T-helper 2 cell (primary cell): Measurements from ENCODE around the gene GLI1.

Source experiments
- DNase-seq, 5 experiments: peaks; one replicate each; pipeline versions ENCODE4 v3.0.0 to v3.0.0-alpha.2; 2012 to 2022

The GLI1 gene

DNA sequence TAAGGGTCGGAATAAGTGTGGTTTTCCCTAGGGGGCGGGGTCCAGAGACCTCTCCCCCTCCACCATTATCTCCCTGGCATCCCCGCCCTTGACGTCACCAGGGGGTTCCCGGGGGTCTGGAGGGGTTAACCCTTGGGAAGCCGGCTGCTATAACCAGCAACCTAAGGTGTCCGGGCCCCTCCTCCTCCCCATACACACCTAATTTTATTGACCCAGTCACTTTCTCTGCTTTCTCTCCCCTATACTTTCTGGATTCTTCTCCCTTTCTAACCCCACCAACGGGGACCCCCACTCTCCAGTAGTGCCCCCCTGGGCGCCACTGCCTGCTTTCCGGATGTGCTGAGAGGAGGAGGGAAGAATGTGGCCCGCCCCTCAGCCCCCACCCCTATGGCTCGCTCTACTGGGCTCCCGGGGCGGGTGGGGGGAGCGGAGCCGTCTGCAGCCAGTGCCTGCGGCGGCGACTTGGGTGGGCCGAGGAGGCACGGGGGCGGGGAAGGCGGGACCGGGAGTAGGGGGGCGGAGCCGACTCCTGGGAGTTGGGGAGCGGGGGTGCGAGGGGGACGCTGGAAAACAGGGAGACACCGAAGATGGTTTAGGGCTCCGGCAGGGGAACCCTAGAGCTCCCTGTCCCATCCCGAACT lies 1.8 kb downstream of the GLI1 start:
- DNase-seq: peak in 1 of 5 experiments; percentile 33

DNA sequence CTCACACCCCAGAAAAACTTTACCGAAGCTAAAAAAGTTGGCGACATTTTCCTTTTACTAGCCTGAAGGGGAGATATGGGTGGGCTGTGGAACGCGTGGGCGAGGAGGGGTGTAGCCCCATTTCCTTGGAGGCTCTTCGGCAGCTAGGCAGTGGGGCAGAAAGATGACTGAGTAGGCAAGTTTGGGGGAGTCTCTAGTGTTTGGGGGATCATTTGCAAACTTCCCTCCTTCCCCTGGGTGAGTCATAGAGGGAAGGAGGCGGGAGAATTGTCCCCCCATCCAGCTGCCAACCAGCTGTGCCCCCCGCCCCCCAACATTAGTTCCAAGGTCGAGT lies 2.3 kb downstream of the GLI1 start:
- no peak for DNase-seq

DNA sequence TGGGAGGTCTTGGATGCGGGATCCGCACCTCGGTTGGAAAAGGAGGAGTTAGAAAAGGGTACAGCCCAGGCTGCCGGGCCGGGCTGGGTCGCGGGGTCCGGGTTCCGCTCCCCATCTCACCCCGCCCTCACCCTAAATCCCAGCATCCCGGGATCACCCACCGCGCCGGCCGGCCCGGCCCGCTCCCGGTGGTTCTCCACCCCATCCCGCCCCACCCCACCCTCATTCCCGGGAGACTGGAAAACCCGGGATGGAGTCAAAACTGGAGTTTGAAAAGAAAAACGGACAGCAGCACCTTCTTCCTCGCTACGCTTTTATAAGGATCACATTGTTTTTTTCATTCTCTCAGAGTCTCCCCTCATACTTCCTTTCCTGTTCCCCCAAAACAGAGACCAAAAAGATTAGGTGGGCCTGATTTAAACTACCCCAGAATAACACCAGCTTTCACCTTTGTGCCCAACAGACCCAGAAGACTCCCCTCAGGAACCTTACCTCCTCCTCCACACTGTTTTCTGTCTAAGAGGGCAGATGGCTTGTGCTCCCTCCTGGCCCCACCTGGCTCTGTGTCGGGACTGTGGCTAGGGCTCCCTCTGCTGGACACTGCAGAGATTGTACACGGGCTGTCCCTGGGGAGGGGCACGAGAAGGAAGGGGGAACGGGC lies 2.8 kb downstream of the GLI1 start:
- peak; percentile 64 to 87 (median 81) for DNase-seq

DNA sequence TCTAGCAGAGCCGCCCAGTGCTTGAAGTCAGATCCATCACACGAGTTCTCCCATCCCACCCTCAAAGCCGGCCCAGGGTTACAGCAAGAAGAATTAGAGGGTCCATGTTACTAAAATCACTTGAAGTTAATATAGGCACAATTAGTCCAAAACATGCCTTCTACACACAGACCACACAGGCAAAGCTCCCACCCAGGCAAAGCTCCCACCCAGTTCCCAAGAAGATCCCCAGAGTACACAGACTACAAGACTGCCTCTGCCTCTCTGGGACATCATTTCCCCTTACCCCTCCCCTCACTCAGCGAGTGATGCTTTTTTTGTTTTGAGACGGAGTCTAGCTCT lies 3.3 kb downstream of the GLI1 start:
- DNase-seq: no peak

DNA sequence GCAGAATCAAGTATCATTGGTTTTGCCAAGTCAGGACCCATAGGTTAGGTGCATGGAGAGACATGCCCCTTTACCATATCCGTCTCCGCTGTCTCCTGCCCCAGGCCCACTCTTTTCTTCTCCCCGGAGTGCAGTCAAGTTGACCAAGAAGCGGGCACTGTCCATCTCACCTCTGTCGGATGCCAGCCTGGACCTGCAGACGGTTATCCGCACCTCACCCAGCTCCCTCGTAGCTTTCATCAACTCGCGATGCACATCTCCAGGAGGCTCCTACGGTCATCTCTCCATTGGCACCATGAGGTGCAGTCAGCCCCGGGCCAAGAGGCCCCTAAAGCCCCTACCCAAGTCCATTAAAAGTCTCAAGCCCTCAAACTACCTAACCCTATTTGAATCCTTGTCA lies 5.0 kb downstream of the GLI1 start:
- no peak for DNase-seq

DNA sequence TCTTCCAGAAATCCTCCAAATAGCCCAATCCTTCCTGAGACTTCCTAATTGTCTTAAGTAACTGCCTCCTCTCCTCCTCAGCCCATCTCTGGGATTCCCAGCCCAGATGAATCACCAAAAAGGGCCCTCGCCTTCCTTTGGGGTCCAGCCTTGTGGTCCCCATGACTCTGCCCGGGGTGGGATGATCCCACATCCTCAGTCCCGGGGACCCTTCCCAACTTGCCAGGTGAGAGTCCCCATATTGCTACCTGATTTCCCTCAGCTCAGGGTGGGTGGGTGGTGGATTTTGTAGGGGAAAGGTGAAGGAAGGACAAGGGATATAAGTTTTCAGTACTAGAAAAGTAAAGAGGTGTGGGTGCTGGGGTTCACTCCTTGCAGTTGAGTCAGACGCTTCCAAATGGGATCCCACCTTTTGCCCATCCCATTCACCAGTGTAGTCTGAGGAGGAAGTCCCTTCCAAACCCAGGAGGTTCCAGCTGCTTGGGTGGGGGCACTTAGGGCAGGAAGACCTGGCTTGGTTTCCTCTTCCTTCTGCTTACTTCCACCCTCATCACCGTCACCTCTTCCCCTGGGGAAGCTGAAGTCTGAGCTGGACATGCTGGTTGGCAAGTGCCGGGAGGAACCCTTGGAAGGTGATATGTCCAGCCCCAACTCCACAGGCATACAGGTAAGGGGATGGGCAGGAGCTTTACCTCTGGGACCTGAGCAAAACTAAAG lies 5.6 kb downstream of the GLI1 start:
- DNase-seq: no peak

DNA sequence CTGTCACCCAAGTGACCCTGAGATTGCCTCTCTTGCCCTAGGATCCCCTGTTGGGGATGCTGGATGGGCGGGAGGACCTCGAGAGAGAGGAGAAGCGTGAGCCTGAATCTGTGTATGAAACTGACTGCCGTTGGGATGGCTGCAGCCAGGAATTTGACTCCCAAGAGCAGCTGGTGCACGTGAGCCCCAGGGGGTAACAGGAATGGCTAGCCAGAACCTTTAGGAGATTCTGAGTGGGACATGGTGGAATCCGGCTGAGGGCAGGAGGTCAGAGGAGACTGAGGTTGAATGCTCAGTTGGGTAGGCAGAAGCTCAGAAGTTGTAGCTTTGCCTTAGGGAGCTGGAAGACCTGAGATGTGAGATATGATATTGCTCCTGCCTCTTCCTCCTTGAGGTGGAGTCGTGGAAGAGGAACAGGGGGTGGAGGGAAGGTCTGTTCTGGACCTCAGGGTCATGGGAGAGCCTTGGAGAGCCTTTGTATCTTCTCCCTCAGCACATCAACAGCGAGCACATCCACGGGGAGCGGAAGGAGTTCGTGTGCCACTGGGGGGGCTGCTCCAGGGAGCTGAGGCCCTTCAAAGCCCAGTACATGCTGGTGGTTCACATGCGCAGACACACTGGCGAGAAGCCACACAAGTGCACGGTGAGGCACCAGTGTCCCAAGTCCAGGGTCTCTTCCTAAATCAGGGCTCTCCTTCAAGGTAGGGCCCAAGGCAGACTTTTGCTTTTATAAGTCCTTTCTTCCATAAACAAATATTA lies 6.3 kb downstream of the GLI1 start:
- no peak for DNase-seq

DNA sequence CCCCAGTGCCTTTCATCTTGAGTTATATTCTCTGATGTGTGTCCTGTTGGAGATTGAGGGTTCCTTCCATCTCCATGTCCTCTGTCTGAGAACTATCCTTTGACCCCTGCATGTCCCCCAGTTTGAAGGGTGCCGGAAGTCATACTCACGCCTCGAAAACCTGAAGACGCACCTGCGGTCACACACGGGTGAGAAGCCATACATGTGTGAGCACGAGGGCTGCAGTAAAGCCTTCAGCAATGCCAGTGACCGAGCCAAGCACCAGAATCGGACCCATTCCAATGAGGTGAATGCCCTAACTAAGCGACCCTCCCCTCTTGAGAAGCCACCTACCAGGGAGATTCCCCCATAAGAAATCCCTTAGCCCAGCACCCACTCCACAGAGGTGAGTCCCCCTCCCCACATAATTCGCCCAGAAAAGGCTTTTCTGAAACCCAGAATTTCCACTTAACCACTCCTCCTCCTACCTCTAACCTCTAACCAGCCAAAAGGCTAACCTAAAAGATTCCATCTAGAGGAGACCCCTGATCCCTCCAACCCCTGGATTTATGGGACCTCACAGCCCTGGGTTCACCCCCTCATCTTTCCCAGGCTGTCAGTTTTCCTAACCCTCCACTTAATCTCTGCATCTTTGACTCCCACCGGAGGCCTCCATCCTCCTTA lies 7.8 kb downstream of the GLI1 start:
- DNase-seq: no peak

DNA sequence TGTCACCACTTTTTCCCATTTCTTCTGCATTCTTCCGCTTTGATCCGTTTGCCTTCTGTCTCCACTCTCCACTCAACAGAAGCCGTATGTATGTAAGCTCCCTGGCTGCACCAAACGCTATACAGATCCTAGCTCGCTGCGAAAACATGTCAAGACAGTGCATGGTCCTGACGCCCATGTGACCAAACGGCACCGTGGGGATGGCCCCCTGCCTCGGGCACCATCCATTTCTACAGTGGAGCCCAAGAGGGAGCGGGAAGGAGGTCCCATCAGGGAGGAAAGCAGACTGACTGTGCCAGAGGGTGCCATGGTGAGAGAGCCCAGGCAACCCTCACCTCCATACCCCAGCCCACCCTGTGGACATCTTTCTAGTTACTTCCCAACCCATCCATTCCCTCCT lies 8.3 kb downstream of the GLI1 start:
- DNase-seq: no peak

DNA sequence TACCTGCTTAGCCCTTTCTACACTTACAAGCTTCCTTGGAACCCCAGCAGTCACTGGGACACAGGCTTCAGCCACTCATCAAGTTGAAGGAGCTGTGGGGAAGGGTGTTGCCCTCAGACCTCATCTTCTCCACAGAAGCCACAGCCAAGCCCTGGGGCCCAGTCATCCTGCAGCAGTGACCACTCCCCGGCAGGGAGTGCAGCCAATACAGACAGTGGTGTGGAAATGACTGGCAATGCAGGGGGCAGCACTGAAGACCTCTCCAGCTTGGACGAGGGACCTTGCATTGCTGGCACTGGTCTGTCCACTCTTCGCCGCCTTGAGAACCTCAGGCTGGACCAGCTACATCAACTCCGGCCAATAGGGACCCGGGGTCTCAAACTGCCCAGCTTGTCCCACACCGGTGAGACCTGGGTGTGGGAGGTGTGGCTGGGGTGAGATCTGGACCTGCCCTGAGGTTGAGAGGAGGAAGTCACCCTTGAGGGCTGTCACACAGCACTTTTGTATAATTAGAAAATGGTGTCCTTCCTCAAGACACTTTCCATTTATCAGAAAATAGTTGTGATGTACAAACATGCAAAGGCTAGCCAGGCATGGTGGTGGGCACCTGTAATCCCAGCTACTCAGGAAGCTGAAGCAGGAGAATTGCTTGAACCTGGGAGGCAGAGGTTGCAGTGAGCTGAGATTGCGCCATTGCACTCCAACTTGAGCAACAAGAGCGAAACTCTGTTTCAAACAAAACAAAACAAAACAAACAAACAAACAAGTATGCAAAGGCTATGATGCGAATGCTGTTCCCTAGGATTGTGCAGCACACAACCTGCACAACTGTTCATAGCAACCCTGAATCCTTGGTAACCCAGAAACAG lies 9.9 kb downstream of the GLI1 start:
- DNase-seq: no peak

DNA sequence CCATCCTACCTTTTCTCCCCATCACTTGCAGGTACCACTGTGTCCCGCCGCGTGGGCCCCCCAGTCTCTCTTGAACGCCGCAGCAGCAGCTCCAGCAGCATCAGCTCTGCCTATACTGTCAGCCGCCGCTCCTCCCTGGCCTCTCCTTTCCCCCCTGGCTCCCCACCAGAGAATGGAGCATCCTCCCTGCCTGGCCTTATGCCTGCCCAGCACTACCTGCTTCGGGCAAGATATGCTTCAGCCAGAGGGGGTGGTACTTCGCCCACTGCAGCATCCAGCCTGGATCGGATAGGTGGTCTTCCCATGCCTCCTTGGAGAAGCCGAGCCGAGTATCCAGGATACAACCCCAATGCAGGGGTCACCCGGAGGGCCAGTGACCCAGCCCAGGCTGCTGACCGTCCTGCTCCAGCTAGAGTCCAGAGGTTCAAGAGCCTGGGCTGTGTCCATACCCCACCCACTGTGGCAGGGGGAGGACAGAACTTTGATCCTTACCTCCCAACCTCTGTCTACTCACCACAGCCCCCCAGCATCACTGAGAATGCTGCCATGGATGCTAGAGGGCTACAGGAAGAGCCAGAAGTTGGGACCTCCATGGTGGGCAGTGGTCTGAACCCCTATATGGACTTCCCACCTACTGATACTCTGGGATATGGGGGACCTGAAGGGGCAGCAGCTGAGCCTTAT lies 10.8 kb downstream of the GLI1 start:
- no peak for DNase-seq

DNA sequence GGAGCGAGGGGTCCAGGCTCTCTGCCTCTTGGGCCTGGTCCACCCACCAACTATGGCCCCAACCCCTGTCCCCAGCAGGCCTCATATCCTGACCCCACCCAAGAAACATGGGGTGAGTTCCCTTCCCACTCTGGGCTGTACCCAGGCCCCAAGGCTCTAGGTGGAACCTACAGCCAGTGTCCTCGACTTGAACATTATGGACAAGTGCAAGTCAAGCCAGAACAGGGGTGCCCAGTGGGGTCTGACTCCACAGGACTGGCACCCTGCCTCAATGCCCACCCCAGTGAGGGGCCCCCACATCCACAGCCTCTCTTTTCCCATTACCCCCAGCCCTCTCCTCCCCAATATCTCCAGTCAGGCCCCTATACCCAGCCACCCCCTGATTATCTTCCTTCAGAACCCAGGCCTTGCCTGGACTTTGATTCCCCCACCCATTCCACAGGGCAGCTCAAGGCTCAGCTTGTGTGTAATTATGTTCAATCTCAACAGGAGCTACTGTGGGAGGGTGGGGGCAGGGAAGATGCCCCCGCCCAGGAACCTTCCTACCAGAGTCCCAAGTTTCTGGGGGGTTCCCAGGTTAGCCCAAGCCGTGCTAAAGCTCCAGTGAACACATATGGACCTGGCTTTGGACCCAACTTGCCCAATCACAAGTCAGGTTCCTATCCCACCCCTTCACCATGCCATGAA lies 11.5 kb downstream of the GLI1 start:
- DNase-seq: no peak

DNA sequence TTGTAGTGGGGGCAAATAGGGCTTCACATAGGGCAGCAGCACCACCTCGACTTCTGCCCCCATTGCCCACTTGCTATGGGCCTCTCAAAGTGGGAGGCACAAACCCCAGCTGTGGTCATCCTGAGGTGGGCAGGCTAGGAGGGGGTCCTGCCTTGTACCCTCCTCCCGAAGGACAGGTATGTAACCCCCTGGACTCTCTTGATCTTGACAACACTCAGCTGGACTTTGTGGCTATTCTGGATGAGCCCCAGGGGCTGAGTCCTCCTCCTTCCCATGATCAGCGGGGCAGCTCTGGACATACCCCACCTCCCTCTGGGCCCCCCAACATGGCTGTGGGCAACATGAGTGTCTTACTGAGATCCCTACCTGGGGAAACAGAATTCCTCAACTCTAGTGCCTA lies 12.1 kb downstream of the GLI1 start:
- no peak for DNase-seq

DNA sequence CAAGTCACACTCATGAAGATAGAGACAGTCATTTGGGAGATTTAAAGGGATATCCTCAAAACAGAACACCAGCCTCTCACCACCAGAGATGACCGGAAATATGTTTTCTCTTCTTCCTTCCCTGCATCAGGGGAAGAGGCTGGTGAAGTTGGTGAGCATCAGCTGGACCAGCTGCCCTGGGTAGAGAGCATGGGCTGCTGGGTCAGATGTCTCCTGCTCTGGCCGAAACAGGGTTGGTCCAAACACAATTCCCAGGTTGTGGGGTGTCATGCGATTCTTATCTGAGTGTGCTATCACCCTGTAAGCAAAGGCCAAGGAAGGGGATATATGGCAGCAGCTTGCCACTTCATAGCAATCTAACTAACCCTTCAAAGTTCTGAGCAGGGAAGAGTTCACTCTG lies 12.8 kb downstream of the GLI1 start:
- no peak for DNase-seq

DNA sequence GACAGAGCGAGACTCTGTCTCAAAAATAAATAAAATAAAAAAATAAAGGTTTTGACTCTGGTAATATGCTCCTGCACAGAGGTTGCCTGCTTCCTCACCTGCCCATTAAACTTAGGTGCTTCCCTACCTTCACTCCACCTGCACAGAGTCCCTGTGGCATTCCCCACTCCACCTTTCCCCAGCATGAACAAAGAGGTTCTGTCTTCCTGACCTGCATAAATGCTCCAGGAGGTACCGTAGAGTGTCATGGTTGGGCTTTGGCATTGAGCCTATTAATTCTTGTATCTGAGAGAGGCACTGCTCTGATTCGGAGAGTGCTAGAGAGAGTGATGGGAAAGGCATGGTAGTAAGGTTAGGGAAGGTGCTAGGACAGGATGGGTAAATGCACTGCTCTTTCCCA lies 13.8 kb downstream of the GLI1 start:
- DNase-seq: no peak

DNA sequence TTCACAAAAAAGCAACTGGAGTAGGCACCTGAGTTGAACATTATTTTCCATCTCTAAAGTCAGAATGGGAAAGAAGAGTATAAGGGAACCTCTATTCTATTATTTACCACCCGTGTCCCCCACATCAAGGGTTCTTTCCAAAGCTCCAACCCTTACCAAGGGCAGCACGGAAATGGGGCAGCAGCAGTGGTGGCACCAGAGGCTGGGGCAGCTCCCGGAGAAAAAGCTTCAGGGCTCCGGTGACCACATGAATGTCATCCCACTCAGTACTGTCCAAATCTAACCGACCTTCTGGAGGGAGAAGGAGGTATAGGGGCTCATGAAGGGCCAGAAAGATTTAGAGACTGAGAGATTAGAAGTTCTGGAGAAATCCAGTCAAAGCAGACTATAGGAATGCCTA lies 14.3 kb downstream of the GLI1 start:
- DNase-seq: no peak

DNA sequence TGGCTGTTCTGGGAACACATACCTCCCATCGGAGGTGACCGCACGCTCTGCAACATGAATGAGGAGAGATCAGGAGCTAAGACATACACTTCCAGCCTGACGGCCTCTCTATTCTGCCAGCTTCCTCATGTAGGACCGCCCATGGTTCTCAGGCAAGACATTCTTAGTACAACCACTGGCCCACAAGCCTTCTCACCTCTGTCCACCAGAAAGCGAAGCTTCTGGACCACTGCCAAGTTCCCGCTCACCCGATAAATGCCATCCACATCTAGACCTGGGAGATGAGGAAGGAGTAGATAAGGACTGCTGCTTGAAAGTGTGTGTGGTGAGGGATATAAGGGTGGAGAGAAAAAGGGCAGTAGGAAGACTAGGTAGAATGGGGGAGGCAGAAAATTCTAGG lies 14.8 kb downstream of the GLI1 start:
- no peak for DNase-seq

DNA sequence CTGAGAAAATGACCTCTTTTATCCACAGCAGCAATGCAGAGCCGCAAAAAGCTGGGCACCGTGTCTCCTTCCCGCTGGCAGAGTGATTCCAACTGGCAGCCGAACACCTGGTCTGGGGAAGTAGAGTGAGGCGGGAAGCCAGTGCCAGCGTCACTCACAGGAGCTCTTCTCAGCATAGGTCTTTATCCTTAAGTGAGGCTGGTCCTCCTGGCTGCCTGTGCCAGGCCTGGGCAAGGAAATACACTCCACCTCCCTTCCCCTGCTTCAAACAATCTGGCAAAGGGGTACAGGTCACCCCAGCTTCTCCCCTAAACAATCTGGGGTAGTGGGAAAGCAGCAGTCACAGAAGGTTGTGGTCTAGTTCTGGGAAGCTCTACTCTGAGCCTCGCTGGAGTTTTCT lies 15.3 kb downstream of the GLI1 start:
- DNase-seq: no peak

DNA sequence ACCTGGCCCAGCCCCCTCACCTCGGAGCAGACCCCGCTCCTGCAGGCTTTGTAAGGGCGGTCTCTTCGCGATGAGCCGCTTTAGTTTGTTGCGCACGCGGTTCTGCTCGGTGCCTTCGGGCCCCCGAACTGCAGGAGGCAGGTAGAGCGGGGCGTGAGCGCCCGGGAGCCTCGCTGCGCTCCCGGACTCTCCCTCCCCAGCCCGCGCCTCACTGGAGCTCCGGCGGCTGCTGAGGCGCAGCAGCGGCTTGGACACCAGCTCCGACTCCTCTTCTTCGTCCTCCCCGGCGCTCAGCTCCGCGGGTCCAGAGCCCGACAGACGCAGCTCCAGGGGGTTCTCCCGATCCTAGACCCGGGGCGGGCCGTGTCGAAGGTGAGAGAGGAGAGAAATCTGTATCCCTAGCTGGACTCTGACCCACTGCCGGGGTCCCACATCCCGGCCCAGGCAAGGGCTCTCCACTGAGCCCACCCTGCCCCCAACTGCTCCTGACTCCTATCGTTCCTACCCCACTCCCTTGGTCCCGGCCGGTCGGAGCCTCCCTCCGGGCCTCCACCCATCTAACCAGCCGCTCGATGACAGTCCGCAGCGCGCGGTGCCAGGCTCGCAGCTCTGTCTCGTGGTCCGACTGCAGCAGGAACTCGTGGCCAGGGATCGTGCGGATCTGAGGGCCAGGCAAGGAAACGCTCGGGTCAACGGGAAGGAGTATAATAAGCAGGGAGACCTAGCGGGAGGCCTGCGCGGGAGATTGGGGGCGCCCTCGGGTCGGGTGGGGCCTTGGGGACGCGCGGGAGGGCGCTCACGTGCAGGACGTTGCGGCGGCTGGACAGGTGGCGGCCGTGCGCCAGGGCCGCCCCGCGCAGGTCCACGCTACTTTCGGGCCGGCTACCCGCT lies 15.9 kb downstream of the GLI1 start:
- DNase-seq: no peak
